ENCODE measurements around the gene TRIM41.

GRCh38 chr5:181283347-181283746, 60.3 kb downstream of the TRIM41 start:
- TF ChIP-seq, protein P1, sequence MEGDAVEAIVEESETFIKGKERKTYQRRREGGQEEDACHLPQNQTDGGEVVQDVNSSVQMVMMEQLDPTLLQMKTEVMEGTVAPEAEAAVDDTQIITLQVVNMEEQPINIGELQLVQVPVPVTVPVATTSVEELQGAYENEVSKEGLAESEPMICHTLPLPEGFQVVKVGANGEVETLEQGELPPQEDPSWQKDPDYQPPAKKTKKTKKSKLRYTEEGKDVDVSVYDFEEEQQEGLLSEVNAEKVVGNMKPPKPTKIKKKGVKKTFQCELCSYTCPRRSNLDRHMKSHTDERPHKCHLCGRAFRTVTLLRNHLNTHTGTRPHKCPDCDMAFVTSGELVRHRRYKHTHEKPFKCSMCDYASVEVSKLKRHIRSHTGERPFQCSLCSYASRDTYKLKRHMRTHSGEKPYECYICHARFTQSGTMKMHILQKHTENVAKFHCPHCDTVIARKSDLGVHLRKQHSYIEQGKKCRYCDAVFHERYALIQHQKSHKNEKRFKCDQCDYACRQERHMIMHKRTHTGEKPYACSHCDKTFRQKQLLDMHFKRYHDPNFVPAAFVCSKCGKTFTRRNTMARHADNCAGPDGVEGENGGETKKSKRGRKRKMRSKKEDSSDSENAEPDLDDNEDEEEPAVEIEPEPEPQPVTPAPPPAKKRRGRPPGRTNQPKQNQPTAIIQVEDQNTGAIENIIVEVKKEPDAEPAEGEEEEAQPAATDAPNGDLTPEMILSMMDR (IDR thresholded peaks at IDR 0.05): no peak
- TF ChIP-seq ZFX (IDR thresholded peaks at IDR 0.05; ENCODE audit: borderline replicate concordance): no peak
